ENCODE measurements around the gene IGF1R.

DNA sequence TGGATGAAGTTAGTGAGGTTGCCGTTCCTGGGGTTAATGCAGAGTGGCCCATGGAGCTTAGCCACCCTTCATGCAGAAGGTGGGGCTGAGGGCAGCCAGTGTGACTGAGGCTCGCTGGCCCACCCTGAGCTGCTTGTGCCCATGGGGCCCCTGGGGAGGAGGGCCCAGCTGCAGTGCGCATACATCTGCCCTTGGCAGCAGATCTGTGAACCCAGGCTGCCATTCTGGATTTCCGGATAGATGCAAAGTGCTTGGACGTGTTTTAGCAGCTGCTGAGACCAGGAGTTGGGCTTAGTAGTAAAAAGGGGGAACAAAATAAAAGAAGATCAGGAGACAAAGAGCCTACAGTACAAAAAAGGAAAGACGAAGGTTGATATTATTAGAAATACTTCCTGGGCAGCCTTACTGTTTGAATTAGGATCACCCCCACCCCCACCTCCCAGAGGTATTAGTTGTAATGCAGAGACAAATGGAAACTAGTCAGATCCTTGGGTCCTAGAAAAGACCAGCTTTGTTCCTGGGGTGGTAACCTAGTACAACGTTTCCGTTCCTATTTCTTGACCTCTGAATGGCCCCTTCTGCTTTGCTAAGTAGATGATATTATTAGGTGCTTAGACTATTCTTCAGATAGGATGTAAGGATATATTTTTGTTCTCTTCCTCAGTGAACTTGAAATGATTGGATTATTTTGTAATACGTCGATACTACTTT lies 70.2 kb downstream of the IGF1R start:
- TF ChIP-seq, protein P1, sequence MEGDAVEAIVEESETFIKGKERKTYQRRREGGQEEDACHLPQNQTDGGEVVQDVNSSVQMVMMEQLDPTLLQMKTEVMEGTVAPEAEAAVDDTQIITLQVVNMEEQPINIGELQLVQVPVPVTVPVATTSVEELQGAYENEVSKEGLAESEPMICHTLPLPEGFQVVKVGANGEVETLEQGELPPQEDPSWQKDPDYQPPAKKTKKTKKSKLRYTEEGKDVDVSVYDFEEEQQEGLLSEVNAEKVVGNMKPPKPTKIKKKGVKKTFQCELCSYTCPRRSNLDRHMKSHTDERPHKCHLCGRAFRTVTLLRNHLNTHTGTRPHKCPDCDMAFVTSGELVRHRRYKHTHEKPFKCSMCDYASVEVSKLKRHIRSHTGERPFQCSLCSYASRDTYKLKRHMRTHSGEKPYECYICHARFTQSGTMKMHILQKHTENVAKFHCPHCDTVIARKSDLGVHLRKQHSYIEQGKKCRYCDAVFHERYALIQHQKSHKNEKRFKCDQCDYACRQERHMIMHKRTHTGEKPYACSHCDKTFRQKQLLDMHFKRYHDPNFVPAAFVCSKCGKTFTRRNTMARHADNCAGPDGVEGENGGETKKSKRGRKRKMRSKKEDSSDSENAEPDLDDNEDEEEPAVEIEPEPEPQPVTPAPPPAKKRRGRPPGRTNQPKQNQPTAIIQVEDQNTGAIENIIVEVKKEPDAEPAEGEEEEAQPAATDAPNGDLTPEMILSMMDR (IDR thresholded peaks at IDR 0.05; ENCODE audit: poor library complexity): no peak
- TF ChIP-seq EZH2 (IDR thresholded peaks at IDR 0.05; ENCODE audit: borderline replicate concordance): no peak
- no peak for TF ChIP-seq EZH2phosphoT487 (IDR thresholded peaks at IDR 0.05; ENCODE audit: low read depth, severe bottlenecking, unreplicated experiment)
